ENCODE data around the gene CMTM8.

DNA sequence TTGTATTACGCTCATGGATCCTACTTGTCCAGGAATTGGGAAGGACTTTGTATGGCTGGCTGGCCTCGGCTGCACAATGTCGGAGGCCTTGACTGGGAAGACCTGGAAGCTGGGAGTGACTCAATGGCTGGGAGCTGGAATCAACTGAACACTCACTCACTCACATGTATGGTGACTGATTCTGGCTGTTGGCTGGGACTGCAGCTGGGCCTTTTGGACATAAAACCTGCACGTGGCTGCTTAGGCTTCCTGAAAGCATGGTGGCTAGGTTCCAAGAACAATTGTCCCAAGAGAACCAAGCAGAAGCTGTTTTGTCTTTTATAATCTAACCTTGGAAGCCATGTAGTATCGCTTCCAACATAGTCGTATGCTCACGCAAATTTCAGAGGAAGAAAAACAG lies 38.0 kb upstream of the CMTM8 start:
- TF ChIP-seq CTCF (IDR thresholded peaks at IDR 0.05) (no peak), EP300 (IDR thresholded peaks at IDR 0.05) (no peak), POLR2A (IDR thresholded peaks at IDR 0.05) (no peak), POLR2AphosphoS5 (IDR thresholded peaks at IDR 0.05) (peak in 3 of 4 donors; percentile 32 to 50 (median 33))

All from sigmoid colon (tissue), 4 donors.